ENCODE results near the gene AUP1.
A peak's percentile ranks its signal among the peaks of the same experiment; 100 is the strongest.

AUP1 gene

DNA sequence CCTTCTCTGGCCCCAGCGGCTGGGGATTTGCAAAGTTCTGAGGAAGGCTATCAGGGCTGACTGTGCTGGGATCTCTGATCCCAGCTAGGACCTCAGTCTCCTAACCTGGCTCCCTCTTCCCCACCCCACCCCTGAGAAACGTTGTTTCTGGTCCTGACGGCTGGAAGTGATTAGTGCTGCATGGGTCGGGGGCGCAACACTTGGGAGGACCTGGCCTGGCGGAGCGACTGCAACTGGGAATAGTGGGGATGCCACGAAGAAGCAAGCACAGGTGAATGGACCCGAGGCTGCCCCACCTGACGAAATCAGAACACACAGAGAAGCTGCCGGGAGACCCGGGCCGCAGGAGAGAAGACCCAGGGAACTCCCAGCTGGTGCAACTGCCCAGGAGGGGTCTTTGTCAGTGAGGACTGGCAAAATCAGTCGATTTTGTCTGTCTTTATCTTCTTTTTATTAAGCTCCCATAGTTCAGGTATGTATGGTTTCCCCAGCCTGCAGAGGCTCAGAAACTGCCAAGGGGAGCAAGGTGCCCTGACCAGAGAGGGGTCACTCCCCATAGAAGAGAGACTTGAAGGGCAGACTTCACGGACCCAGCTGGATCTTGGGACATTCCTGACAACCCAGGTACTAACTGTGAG is 29.4 kb downstream of the AUP1 start:
- peak overlapping the region; percentile 47; the same call in 1 of the 2 replicates for H3K4me3 ChIP-seq (ENCODE audit: control insufficient read depth, low read depth, low read length)
- TF ChIP-seq, protein P1, sequence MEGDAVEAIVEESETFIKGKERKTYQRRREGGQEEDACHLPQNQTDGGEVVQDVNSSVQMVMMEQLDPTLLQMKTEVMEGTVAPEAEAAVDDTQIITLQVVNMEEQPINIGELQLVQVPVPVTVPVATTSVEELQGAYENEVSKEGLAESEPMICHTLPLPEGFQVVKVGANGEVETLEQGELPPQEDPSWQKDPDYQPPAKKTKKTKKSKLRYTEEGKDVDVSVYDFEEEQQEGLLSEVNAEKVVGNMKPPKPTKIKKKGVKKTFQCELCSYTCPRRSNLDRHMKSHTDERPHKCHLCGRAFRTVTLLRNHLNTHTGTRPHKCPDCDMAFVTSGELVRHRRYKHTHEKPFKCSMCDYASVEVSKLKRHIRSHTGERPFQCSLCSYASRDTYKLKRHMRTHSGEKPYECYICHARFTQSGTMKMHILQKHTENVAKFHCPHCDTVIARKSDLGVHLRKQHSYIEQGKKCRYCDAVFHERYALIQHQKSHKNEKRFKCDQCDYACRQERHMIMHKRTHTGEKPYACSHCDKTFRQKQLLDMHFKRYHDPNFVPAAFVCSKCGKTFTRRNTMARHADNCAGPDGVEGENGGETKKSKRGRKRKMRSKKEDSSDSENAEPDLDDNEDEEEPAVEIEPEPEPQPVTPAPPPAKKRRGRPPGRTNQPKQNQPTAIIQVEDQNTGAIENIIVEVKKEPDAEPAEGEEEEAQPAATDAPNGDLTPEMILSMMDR (IDR thresholded peaks at IDR 0.05; ENCODE audit: control insufficient read depth, insufficient read depth, low read depth, low read length, missing control alignments) = no peak
- no peak for DNase-seq (ENCODE audit: low read depth)

DNA sequence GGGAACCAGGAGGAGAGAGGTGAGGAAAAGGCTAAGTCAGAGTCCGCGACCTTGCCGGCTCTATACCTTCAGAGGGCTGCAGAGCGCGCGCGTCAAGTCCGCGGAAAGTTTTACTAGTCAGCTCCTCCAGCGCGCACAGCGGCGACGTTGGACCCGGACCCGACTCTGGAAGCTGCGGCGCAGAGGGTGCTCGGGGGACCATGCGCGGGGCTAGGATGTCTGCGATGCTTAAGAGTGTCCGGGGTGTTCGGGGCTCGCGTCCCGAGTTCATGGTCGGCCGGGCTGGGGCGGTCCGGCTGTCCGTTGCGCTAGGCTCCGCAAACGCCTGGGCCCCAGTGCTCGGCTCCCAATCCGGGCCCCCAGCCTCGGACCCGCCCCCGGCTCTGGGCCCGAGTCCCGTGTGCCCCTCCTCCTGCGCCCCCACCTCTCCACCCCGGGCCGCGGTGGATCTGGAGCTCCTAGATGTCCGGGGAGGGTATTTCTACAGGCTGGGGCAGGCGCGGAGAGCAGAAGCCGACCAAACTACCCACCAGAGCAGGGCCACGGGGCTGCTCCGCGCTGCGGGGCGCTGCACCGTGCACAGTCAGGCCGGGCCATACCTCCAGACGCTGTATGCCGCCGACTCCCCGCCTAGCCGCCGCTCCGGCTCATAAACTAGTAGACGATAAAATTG is 30.1 kb downstream of the AUP1 start, which contains the start of gene LBX2:
Gene LBX2, minus strand, starts transcription at position 337 of the 673 bp plus-strand sequence. Its CDS starts 66 bp downstream, at position 271.
- DNase-seq (ENCODE audit: low read depth) = no peak
- TF ChIP-seq, protein P1 (IDR thresholded peaks at IDR 0.05; ENCODE audit: control insufficient read depth, insufficient read depth, low read depth, low read length, missing control alignments) = no peak
- peak within 1 kb of the TSS; percentile 47 for H3K4me3 ChIP-seq (ENCODE audit: control insufficient read depth, low read depth, low read length)

DNA sequence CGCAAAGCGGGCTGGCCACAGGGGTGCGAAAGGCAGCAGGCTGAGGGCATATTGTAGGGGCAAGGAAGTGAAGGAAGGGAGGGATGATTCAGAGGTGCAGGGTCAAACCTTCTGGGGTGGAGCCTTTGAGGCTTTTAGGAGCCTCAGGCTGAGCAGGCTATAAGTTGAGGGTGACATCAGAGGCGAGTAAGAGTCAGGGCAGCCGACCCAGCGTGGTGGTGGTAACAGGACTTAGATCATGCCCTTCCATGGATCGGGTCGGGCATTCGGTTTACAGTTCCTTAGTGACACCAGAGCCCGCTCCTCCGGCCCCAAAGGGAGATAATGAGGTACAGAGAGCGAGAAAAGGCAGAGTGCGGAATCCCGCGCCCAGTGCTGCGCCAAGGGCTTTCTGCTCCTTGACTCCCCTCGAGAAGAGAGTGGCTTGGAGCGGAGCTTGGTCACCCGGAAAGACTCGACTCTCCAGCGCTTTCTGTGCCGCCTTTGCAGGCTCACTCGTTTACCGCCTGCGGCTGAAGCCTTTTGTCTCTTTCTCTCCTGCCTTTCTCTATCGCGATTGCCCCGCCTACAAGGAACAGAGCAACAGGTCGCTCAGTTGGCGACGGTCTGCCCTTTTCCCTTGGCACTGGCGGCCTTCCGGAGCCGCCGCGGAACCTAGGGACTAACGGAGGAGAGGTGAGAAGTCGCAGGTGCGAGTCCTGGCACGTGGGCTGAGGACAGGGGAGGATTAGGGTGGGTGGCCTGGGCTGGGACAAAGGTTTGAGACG is 30.8 kb downstream of the AUP1 start:
- peak overlapping the region; percentile 47 for H3K4me3 ChIP-seq (ENCODE audit: control insufficient read depth, low read depth, low read length)
- TF ChIP-seq, protein P1 (IDR thresholded peaks at IDR 0.05; ENCODE audit: control insufficient read depth, insufficient read depth, low read depth, low read length, missing control alignments) = no peak
- no peak for DNase-seq (ENCODE audit: low read depth)

DNA sequence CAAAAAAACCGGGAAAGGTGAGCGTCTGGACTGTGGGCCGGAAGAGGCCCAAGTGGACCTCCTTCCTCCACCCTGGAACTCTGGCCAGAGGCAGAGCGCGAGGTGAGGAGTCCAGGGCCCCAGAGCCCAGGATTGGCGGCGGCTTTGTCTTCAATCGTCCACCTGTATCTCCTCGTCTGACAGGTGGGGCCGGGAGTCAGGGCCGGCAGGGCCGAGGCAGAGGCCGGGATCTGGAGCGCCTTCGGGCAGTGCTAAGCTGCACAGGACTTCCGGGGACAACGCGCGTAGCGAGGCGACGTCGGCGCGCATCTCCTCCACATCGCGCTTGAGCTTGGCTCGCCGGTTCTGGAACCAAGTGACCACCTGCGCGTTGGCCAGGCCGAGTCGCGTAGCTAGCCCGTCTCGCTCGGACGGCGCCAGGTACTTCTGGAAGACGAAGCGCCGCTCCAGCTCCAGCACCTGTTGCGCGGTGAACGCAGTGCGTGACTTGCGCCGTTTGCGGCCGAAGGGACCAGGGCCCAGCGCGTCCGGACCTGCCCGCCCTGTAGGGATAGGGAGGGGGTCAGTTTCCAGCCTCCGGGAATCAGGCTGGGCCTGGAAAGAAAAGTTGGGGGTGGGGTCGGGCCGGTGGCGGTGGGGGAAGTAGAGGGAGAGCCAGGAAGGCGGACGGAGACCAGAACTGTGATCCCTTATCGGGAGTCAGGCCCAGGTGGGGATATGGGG is 31.6 kb downstream of the AUP1 start:
- no peak for DNase-seq (ENCODE audit: low read depth)
- H3K4me3 ChIP-seq (ENCODE audit: control insufficient read depth, low read depth, low read length) = peak overlapping the region; percentile 47
- TF ChIP-seq, protein P1 (IDR thresholded peaks at IDR 0.05; ENCODE audit: control insufficient read depth, insufficient read depth, low read depth, low read length, missing control alignments) = no peak

DNA sequence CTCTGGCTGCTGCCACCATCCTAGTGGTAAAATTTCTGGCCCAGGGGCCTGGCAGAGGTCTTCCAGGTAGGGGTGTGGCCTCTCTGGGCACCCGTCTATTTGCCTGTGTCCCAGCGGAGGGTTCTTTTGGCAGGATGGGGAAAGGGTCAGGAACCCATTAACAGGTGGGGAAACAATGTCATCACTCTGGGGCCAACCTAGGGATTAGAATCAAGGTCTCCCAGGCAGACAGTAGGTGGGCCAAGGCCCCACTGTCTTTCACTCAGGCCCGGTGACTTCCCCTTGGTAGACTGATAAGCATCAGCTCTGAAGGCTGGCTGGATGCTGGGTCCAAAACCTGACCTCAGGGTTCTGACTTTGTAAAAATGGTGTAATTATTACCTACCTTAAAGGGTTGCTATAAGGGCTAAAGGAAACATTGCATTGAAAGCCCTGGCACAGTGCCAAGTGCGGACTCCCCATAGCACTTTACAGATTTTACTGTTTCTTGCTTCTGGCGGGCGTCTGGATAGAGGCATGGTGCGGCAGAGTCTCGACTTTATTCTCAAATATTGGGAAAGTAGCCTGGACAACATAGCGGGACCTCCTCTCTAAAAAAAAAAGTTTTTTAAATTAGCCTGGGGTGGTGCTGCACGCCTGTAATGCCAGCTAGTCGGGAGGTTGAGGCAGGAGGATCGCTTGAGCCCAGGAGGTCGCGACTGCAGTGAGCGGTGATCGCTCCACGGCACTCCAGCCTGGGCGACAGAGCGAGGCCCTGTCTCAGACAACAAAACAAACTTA is 32.3 kb downstream of the AUP1 start:
- no peak for DNase-seq (ENCODE audit: low read depth)
- no peak overlapping the region for H3K4me3 ChIP-seq (ENCODE audit: control insufficient read depth, low read depth, low read length)
- TF ChIP-seq, protein P1 (IDR thresholded peaks at IDR 0.05; ENCODE audit: control insufficient read depth, insufficient read depth, low read depth, low read length, missing control alignments) = no peak
